IMR-90 (cell line): Measurements from ENCODE around the gene LSM6. TPM values are rescaled to one million over a fixed set of nuclear protein-coding genes. Genes with fewer than 3 reads are reported as not detected.

Source experiments
- CEBPB ChIP-seq: IDR thresholded peaks from 2 replicates; pipeline ENCODE4 v1.6.1; 2012; ENCODE audit warnings: low read depth, low read length, improper control_type of control experiment
- CHD1 ChIP-seq: IDR thresholded peaks from 2 replicates; pipeline ENCODE4 v1.6.1; 2012; ENCODE audit warnings: low read depth, low read length, improper control_type of control experiment
- FOS ChIP-seq: fragments of 150-350 bp; IDR thresholded peaks from 2 replicates; pipeline ENCODE4 v1.6.1; 2016; ENCODE audit warnings: low read depth, low read length
- MAZ ChIP-seq: IDR thresholded peaks from 2 replicates; pipeline ENCODE4 v1.6.1; 2012; ENCODE audit warnings: low read depth, mild to moderate bottlenecking, low read length, improper control_type of control experiment, moderate library complexity, borderline replicate concordance
- MXI1 ChIP-seq: IDR thresholded peaks from 2 replicates; pipeline ENCODE4 v1.6.1; 2012; ENCODE audit warnings: low read depth, mild to moderate bottlenecking, low read length, moderate library complexity, borderline replicate concordance
- NFE2L2 ChIP-seq: fragments of 150-350 bp; IDR thresholded peaks from 2 replicates; pipeline ENCODE4 v1.6.1; 2016; ENCODE audit warnings: low read depth, mild to moderate bottlenecking, low read length
- POLR2A ChIP-seq: IDR thresholded peaks from 2 replicates; pipeline ENCODE4 v1.6.1; 2012; ENCODE audit warnings: mild to moderate bottlenecking, low read depth, low read length
- polyA plus RNA-seq, 3 experiments: library from polyadenylated mRNA; depleted of rRNA; stranded (reverse); fragments of >200 nt; gene quantifications; 2 replicates each; pipeline ENCODE4 v1.2.3, GENCODE V29; 2012; ENCODE audit warnings: low replicate concordance in 1 of 3
- total RNA-seq: library from RNA; depleted of rRNA; stranded (reverse); fragments of >200 nt; gene quantifications from 2 replicates; pipeline ENCODE4 v1.2.3, GENCODE V29; 2012

The LSM6 gene
- total and polyA plus RNA-seq, 2 of the 4 experiments (the other 2 are of a cell fraction), result 13.4 to 17.4 TPM

- TF ChIP-seq CEBPB (no peak), MAZ (peak; percentile 35; the same call in 1 of the 2 replicates), CHD1 (0 out of 2 replicates have a peak, but pooled peaks have one; percentile 27), NFE2L2 (no peak), MXI1 (peak; percentile 57; the same call in 1 of the 2 replicates), POLR2A (no peak), FOS (no peak)
Observed at GRCh38 chr4:146175541-146176453, at the start of gene LSM6 (continued).
